Lung (tissue), 12 donors: ENCODE data around the gene SHB. TPM values are rescaled to one million over a fixed set of nuclear protein-coding genes. Genes with fewer than 3 reads are reported as not detected.

Source experiments
- ATAC-seq: fragments of 200-7000 bp; cut with Tn5 transposase; one replicate; pipeline ENCODE4 v1.9.1; 2020; ENCODE audit warnings: moderate number of reproducible peaks; ENCODE audit not compliant: insufficient read depth, low FRiP score
- DNase-seq, 3 donors: peaks; one replicate each; pipeline ENCODE4 v3.0.0-alpha.2; 2013 to 2017
- H3K27ac ChIP-seq, 2 donors: one replicate each; pipeline ENCODE4 v1.5.1; 2013; ENCODE audit warnings: mild to moderate bottlenecking in 2 of 2, moderate library complexity in 2 of 2, control low read depth in 1 of 2, inconsistent platforms in 1 of 2, low read depth in 1 of 2, low read length in 1 of 2
- H3K27me3 ChIP-seq, 3 donors: one replicate each; pipeline ENCODE4 v1.5.1; 2013; ENCODE audit warnings: low read length in 2 of 3; ENCODE audit not compliant: control insufficient read depth in 3 of 3, insufficient read depth in 3 of 3
- H3K36me3 ChIP-seq, 4 donors: one replicate each; pipeline ENCODE4 v1.5.1; 2013; ENCODE audit warnings: low read length in 4 of 4, mild to moderate bottlenecking in 1 of 4, moderate library complexity in 1 of 4; ENCODE audit not compliant: control insufficient read depth in 4 of 4, insufficient read depth in 4 of 4
- H3K4me1 ChIP-seq, 5 donors: one replicate each; pipeline ENCODE4 v1.5.1; 2013; ENCODE audit warnings: low read length in 5 of 5, mild to moderate bottlenecking in 2 of 5, moderate library complexity in 1 of 5; ENCODE audit not compliant: control insufficient read depth in 5 of 5, insufficient read depth in 5 of 5
- H3K4me3 ChIP-seq: one replicate; pipeline ENCODE4 v1.5.1; 2013; ENCODE audit warnings: mild to moderate bottlenecking, control low read depth, moderate library complexity
- H3K9ac ChIP-seq, 2 donors: one replicate each; pipeline ENCODE4 v1.5.1; 2013; ENCODE audit warnings: low read length in 2 of 2, control low read depth in 1 of 2; ENCODE audit not compliant: insufficient read depth in 1 of 2
- H3K9me3 ChIP-seq, 4 donors: one replicate each; pipeline ENCODE4 v1.5.1; 2013; ENCODE audit warnings: low read length in 3 of 4, mild to moderate bottlenecking in 1 of 4, moderate library complexity in 1 of 4; ENCODE audit not compliant: control insufficient read depth in 4 of 4, insufficient read depth in 3 of 4
- CTCF ChIP-seq: IDR thresholded peaks from 2 replicates; pipeline ENCODE4 v1.5.1; 2012; ENCODE audit warnings: mild to moderate bottlenecking; ENCODE audit errors: control extremely low read depth, extremely low read depth
- WGBS, 2 donors: extraction: QIAGEN DNeasy Blood & Tissue Kit; methylation state at CpG; one replicate each; pipeline ENCODE4 v1.1.7; 2013; 5-methylcytosine and 5-hydroxymethylcytosine counted together
- polyA plus RNA-seq, 2 donors: library from polyadenylated mRNA; stranded (reverse); fragments of 200-250 nt; gene quantifications; one replicate each; pipeline ENCODE4 v1.2.1, GENCODE V29; 2013
- total RNA-seq, 2 donors: library from RNA; depleted of rRNA in 1 of 2; stranded (reverse); fragments of >200 nt in 1 of 2; gene quantifications; one replicate each; pipeline ENCODE4 v1.2.1, GENCODE V29; 2014 to 2021
- donor health status: control.
- donor health status: control.
- donor health status: Bipolar disorder and iron deficiency.
- donor health status: healthy.
- donor health status: DM: yes; HTN: yes; CAD: no.

SHB gene
- total and polyA plus RNA-seq, 4 donors = 10.8 to 32.3 (median 14.4) TPM

DNA sequence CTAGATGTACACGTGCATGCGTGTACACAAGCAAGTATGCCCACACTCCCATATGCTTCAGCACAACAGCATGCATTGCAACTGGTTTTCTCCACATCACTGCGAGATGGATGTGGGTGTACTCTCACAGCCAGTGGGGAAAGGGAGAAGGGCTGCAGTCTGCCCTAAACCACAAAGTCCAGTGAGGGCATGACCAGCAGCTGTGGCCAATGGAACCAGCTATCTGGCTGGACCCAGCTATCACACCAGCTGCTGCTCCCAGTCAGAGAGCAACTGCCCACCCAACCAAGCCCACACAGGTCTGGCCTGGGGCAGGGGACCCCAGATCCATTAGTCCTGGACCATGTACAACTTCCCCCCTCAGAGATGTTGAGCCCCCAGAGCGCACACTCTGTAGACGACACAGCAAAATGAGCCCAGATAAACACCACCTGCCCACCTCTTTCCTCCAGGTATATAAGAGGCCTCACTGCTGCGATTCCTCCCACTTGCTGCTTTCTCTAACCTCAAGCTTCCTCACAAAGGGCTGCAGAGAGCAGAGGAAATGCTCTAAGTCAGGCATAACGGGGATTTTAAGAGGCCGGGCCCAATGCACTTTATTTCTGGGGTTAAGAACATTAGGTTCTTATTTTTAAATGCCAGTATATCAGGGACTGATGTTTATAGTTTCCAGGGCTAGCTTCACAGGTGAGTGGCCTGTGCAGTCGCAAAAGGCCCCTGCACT lies 39.0 kb downstream of the SHB start:
- no peak for TF ChIP-seq CTCF
- 66 to 78% methylated on average over 9 of the region's 9 CpGs for WGBS, 2 donors

DNA sequence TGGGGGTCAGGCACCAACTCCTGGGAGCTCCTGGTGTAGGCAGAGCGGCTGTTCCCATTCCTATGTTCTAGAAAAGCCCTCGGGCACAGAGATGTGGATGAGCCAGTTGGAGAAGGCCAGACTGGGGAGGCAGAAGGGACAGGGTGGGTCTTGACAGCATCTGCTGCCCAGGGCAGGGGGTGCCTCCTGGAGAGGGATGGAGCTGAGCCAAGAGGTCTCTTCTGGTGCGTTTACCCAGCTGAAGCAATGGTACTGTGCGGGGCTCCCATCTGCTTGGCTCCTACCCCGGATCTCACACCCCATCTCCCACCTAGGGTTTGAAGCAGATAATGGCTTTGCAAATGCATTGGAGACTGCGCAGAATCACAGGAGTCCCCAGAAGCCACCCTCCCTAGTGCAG lies 41.3 kb downstream of the SHB start:
- WGBS, 2 donors = 92 to 94% methylated on average over 6 of the region's 6 CpGs
- Histone ChIP-seq H3K4me1 (peaks cover 34 to 62% (median 52%) of the 10 kb centered on the region in 5 donors), H3K4me3 (no peak overlapping the region), H3K9me3 (no peaks in the 10 kb centered on the region), H3K9ac (no peak overlapping the region), H3K36me3 (no peaks in the 10 kb centered on the region), H3K27ac (peak overlapping the region in 1 of 2 donors; percentile 74), H3K27me3 (no peaks in the 10 kb centered on the region)
- ATAC-seq (no peak), DNase-seq (no peak)
- no peak for TF ChIP-seq CTCF

More for the DNA sequence above, 39.0 kb downstream of the SHB start:
- H3K4me3 ChIP-seq = no peak overlapping the region
- DNase-seq (no peak), ATAC-seq (no peak)
- no peaks in the 10 kb centered on the region for H3K27me3 ChIP-seq
- no peaks in the 10 kb centered on the region for H3K9me3 ChIP-seq
- no peak overlapping the region for H3K9ac ChIP-seq
- no peaks in the 10 kb centered on the region for H3K36me3 ChIP-seq
- peaks cover 16 to 47% (median 37%) of the 10 kb centered on the region in 5 donors for H3K4me1 ChIP-seq
- H3K27ac ChIP-seq = no peak overlapping the region

GRCh38 chr9:38026840-38027527 lies 42.0 kb downstream of the SHB start:
- 80 to 96% methylated on average over 6 of the region's 6 CpGs for WGBS, 2 donors
- no peak for ATAC-seq

More at GRCh38 chr9:38026840-38027527, 42.0 kb downstream of the SHB start:
- TF ChIP-seq CTCF = no peak
- Histone ChIP-seq H3K27ac (peak overlapping the region in 1 of 2 donors; percentile 74), H3K9ac (no peak overlapping the region), H3K36me3 (peaks cover 0 to 3% (median 0%) of the 10 kb centered on the region in 4 donors), H3K4me1 (peaks cover 35 to 60% (median 45%) of the 10 kb centered on the region in 5 donors), H3K9me3 (no peaks in the 10 kb centered on the region), H3K27me3 (no peaks in the 10 kb centered on the region), H3K4me3 (no peak overlapping the region)
- DNase-seq = no peak
